Mucosa of rectum (tissue), 2 donors: ENCODE results near the gene TRAK2.

Source experiments
- H3K27ac ChIP-seq, 2 donors: one replicate each; pipeline ENCODE4 v1.7.0; 2013; ENCODE audit warnings: inconsistent platforms in 2 of 2, low read depth in 2 of 2, low read length in 2 of 2
- H3K27me3 ChIP-seq, 2 donors: one replicate each; pipeline ENCODE4 v1.7.0; 2013; ENCODE audit warnings: low read length in 2 of 2; ENCODE audit not compliant: control insufficient read depth in 2 of 2, insufficient read depth in 2 of 2
- H3K36me3 ChIP-seq, 2 donors: one replicate each; pipeline ENCODE4 v1.7.0; 2013; ENCODE audit warnings: low read length in 2 of 2; ENCODE audit not compliant: control insufficient read depth in 2 of 2, insufficient read depth in 2 of 2
- H3K4me1 ChIP-seq, 2 donors: one replicate each; pipeline ENCODE4 v1.7.0; 2013; ENCODE audit warnings: low read length in 2 of 2, mild to moderate bottlenecking in 1 of 2; ENCODE audit not compliant: control insufficient read depth in 2 of 2, insufficient read depth in 2 of 2
- H3K4me3 ChIP-seq, 2 donors: one replicate each; pipeline ENCODE4 v1.7.0; 2013; ENCODE audit warnings: low read length in 2 of 2
- H3K9ac ChIP-seq, 2 donors: one replicate each; pipeline ENCODE4 v1.7.0; 2013; ENCODE audit warnings: low read length in 2 of 2, low read depth in 1 of 2, mild to moderate bottlenecking in 1 of 2
- H3K9me3 ChIP-seq, 2 donors: one replicate each; pipeline ENCODE4 v1.7.0; 2013; ENCODE audit warnings: low read length in 2 of 2; ENCODE audit not compliant: control insufficient read depth in 2 of 2
- donor health status: healthy.
- donor health status: Normal muscosa, but diverticular disease.

The TRAK2 gene

DNA sequence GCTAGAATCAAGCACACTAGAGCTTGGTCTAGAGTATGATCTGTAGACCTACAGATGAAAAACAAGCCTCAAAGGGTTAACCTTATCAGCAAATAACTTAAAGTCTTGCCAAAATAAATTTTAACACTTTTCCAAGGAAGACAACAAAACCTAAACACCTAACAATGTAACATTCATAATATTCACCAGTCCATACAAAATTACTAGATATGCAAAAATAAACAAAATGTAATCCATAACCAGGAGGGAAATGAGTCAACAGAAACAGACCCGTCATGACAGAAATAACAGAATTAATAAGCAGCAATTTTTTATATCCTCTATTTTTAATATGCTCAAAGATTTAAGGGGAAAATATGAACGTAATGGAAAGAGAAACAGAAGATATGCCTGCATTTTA, 36.1 kb downstream of the TRAK2 start:
- no peak overlapping the region for H3K9ac ChIP-seq
- peaks cover 0 to 7% of the 10 kb centered on the region in 2 donors for H3K36me3 ChIP-seq
- no peaks in the 10 kb centered on the region for H3K27me3 ChIP-seq
- peaks cover 0 to 9% of the 10 kb centered on the region in 2 donors for H3K4me1 ChIP-seq
- H3K27ac ChIP-seq: no peak overlapping the region
- no peaks in the 10 kb centered on the region for H3K9me3 ChIP-seq
- no peak overlapping the region for H3K4me3 ChIP-seq

DNA sequence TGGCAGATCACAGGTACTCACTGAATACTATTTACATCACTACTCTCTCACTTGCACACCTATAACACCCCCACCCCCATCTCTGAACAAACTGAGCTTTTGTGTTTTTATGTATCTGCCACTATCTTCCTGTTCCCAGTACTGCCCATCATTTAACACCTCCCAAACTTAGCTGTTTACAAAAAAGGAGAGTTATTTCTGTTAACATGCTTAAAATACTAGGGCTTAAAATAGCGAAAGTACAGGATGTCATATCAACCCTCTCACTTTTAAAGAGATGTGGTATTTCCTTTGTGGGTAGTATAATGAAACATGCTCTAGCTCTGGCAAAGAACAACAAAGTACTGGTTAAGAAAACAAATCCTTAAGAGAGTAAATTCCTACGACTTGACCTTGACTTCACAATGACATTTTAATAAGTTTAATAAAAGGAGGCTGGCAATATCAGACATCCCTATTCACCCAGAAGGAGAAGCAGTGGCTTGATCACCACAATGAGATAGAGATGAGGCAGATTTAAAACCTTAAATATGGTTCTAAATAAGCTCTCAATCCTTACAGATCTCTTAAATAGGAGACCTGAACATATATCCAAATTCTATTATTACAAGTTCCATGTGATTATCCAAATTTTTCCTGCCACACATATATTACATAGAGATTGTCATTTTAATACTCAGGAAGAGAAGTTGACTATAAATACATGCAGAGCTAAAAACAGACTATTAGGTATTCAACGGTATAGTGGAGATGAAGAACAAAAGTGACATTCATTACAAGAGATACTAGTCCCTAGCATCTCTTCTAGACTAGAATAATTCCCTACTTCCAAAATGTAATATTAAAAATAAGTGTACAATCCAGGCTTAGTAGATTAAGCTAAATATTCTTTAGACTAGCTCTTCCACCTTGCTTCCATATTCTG, 36.9 kb downstream of the TRAK2 start:
- no peak overlapping the region for H3K9ac ChIP-seq
- H3K4me1 ChIP-seq: peaks cover 0 to 7% of the 10 kb centered on the region in 2 donors
- no peak overlapping the region for H3K4me3 ChIP-seq
- no peak overlapping the region for H3K27ac ChIP-seq
- no peaks in the 10 kb centered on the region for H3K27me3 ChIP-seq
- peaks cover 0 to 2% of the 10 kb centered on the region in 2 donors for H3K36me3 ChIP-seq
- no peaks in the 10 kb centered on the region for H3K9me3 ChIP-seq

DNA sequence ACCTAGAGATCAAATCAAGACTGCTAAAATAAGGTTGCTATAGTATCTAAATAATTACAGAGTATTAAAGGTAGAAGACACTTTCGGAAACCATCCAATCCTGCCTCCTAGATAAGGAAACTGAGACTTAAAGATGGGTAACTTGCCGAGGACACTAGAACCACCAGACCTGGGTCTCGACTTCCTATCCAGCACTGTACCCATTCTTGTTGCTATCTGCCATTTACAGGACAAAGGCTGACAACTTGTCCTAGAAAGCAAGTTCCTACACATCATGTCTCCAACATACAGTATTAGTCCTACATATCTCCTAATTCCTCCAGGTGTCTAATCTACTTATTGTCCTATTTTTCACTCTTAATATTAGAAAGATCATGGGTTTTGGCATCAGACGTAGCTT, 37.7 kb downstream of the TRAK2 start:
- Histone ChIP-seq H3K27me3 (no peaks in the 10 kb centered on the region), H3K36me3 (no peaks in the 10 kb centered on the region), H3K4me1 (peaks cover 0 to 4% of the 10 kb centered on the region in 2 donors), H3K4me3 (no peak overlapping the region), H3K9ac (no peak overlapping the region), H3K27ac (no peak overlapping the region), H3K9me3 (no peaks in the 10 kb centered on the region)

DNA sequence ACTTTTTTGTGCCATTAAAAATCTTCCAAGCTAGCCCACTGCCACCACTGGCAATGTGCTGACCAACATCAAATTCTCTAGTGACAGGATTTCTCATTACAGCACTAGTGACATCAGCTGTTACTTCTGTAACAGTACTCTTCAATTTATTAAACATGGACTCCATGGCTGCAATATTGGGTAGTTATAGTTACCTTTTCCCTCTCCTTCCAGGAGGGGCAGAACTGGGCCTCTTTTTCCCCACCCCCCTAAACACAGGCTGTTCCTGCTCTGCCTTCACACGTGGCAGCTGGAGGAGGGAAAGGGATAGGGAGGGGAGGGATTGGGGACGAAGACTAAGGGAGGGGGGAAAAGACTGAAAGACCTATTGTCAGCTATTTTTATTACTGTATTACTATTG, 38.1 kb downstream of the TRAK2 start:
- Histone ChIP-seq H3K36me3 (no peaks in the 10 kb centered on the region), H3K4me3 (no peak overlapping the region), H3K9ac (no peak overlapping the region), H3K27me3 (no peaks in the 10 kb centered on the region), H3K9me3 (no peaks in the 10 kb centered on the region), H3K4me1 (peaks cover 0 to 4% of the 10 kb centered on the region in 2 donors), H3K27ac (no peak overlapping the region)

DNA sequence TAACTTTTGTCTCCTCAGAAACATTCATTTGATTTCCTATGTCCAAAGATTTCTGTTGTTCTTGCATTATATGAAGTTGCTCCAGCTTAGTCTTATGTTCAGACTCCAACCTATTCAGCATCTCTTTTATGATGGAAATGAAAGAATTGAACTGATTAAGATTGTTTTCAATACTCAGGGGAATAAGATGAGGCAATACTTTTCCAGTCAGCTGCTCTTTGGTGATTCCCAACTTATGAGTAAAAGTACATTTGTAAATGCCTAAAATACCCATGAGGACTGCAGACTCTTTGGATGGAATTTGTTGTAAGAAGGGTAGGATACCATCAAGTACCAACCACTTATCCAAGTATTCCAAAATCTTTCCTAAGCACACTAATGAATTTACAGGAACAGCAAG, 39.8 kb downstream of the TRAK2 start:
- H3K27me3 ChIP-seq: no peaks in the 10 kb centered on the region
- H3K9me3 ChIP-seq: no peaks in the 10 kb centered on the region
- no peaks in the 10 kb centered on the region for H3K36me3 ChIP-seq
- H3K9ac ChIP-seq: no peak overlapping the region
- peaks cover 0 to 9% of the 10 kb centered on the region in 2 donors for H3K4me1 ChIP-seq
- no peak overlapping the region for H3K27ac ChIP-seq
- no peak overlapping the region for H3K4me3 ChIP-seq

DNA sequence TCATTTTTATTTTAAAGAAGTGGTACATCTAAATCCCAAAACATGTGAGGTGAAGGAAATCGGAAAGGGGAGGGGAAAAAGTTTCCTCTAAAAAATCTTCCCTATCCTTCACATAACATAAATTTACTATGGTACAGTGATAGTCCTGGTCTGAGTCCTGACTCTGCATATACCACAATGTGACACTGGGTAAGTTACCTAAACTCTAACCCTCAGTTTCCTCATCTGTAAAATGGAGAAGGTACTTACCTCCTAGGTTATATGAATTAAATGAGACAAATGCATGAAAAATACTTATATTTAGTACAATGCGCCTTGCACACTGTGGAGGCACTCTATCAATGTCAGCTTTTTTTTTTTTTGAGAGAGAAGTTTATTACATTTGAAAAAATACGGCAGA, 42.3 kb downstream of the TRAK2 start:
- Histone ChIP-seq H3K9me3 (no peaks in the 10 kb centered on the region), H3K9ac (no peak overlapping the region), H3K4me1 (peaks cover 2 to 5% of the 10 kb centered on the region in 2 donors), H3K27ac (no peak overlapping the region), H3K27me3 (no peaks in the 10 kb centered on the region), H3K36me3 (no peaks in the 10 kb centered on the region), H3K4me3 (no peak overlapping the region)

DNA sequence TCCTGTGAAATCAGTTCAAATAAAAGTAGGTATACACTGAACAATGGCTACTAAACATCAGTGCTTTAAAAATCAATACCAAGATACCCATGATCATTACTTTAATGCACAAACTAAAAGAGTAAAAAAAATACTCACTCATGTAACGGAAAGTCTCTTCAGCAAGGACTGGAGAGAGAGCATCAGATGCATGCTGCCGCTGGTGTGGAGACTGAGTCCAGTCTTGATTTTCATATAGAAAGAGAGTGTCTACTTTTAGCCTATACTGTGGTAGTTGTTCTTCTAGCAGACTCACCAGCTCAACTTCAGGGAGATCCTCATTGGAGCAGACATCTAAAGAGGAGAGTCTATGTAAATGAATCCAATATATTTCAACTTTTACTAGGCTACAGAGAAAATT, 44.0 kb downstream of the TRAK2 start:
- peaks cover 5% of the 10 kb centered on the region in 2 donors for H3K4me1 ChIP-seq
- no peak overlapping the region for H3K4me3 ChIP-seq
- no peak overlapping the region for H3K9ac ChIP-seq
- H3K27ac ChIP-seq: no peak overlapping the region
- H3K9me3 ChIP-seq: no peaks in the 10 kb centered on the region
- H3K36me3 ChIP-seq: no peaks in the 10 kb centered on the region
- no peaks in the 10 kb centered on the region for H3K27me3 ChIP-seq

DNA sequence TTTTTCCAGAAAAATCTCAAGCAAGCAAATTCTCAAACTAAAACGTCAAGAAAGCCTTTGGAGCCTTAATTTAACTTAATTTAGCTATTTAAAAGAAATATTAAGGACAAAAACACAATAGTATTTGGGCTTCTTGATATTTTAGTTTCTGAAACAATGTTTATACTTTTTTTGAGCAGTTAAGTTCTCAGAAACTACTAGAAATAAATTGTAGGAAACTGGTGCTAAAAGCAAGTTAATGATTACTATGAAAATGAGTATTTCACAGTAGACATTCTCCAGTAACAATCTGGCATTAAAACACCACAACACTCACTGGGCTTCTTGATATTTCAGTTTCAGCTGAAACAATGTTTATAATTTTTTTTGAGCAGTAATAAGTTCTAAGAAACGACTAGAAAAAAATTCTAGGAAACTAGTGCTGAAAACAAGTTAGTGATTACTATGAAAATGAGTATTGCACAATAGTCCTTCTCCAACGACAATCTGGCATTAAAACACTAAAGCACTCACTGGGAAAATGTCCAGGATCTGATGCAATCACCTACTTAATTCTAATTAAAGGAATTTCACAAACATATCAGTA, 45.1 kb downstream of the TRAK2 start:
- no peaks in the 10 kb centered on the region for H3K27me3 ChIP-seq
- no peak overlapping the region for H3K27ac ChIP-seq
- H3K4me3 ChIP-seq: no peak overlapping the region
- no peaks in the 10 kb centered on the region for H3K9me3 ChIP-seq
- H3K36me3 ChIP-seq: no peaks in the 10 kb centered on the region
- peaks cover 5% of the 10 kb centered on the region in 2 donors for H3K4me1 ChIP-seq
- no peak overlapping the region for H3K9ac ChIP-seq

DNA sequence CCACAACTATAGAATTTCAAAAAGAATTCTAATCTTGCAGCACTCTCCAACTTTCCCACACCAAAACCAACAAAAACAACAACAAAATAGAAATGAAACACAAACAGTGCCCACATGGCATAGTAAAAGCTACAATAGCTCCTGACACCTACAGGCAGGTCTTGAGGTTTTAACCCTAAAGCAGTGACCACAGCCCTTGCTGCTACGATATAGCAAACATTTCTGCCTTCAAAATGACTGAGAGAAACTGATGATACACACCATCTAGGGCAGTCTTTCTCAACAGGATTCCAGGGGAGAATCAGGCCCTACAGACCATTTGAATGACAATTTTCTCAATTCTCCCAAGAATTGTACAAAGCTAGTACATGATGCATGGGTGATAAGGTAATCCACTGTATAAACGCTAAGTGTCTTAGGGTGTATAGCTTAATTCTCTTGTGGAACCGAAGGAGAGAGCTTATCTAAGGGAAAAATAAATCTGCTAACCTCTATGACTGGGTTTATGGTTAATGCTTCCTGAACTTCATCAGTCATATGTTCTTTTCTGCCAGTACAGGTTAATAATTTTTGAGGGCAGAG, 46.5 kb downstream of the TRAK2 start:
- Histone ChIP-seq H3K9me3 (no peaks in the 10 kb centered on the region), H3K27ac (no peak overlapping the region), H3K4me3 (no peak overlapping the region), H3K36me3 (peaks cover 2 to 3% of the 10 kb centered on the region in 2 donors), H3K9ac (no peak overlapping the region), H3K27me3 (no peaks in the 10 kb centered on the region), H3K4me1 (peaks cover 5% of the 10 kb centered on the region in 2 donors)

DNA sequence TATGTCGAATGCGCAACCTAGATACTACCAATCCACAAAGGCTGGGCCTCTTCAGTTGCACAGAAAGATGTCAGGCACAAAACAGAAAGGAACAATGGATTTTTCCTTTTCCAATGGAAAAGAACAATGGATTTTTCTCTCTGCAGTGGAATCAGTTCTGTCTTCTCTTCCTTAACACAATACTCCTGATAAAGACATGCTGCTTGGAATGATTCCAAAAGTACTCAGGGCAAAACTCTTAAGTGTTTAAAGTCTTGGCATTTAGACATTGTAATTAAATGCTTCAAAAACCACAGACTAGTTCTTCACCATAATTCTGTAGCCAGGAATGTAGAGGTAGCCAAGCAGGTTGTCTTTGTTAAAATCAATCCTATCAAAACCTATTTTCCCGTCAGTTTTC, 47.4 kb downstream of the TRAK2 start:
- Histone ChIP-seq H3K9me3 (no peaks in the 10 kb centered on the region), H3K27me3 (no peaks in the 10 kb centered on the region), H3K9ac (no peak overlapping the region), H3K27ac (no peak overlapping the region), H3K4me3 (no peak overlapping the region), H3K4me1 (peaks cover 5% of the 10 kb centered on the region in 2 donors), H3K36me3 (peaks cover 4 to 8% of the 10 kb centered on the region in 2 donors)
